Mucosa of descending colon (tissue), 3 donors: ENCODE measurements around the gene UPK1A. TPM values are rescaled to one million over a fixed set of nuclear protein-coding genes. Genes with fewer than 3 reads are reported as not detected.

ENCODE experiments used
- ATAC-seq: fragments of 200-7000 bp; cut with Tn5 transposase; one replicate; pipeline ENCODE4 v1.9.1; 2020; ENCODE audit warnings: mild to moderate bottlenecking, moderate library complexity
- DNase-seq, 3 donors: peaks; one replicate each; pipeline ENCODE4 v3.0.0-alpha.2; 2020
- H3K36me3 ChIP-seq: fragments of 200-600 bp; one replicate; pipeline ENCODE4 v1.8.0; 2021; ENCODE audit warnings: low read depth, mild to moderate bottlenecking
- H3K4me1 ChIP-seq: fragments of 200-600 bp; one replicate; pipeline ENCODE4 v1.8.0; 2021; ENCODE audit warnings: low read depth, mild to moderate bottlenecking
- H3K4me3 ChIP-seq: fragments of 200-600 bp; one replicate; pipeline ENCODE4 v1.8.0; 2021; ENCODE audit warnings: mild to moderate bottlenecking
- H3K9me3 ChIP-seq: fragments of 200-600 bp; one replicate; pipeline ENCODE4 v1.8.0; 2021; ENCODE audit warnings: mild to moderate bottlenecking
- CTCF ChIP-seq: fragments of 200-600 bp; IDR thresholded peaks from one replicate; pipeline ENCODE4 v1.8.0; 2022; ENCODE audit warnings: antibody characterized with exemption, mild to moderate bottlenecking
- intact Hi-C, 2 donors: fragments of 100-400 bp; cut with DNase I in 1 of 2; cut with micrococcal nuclease in 1 of 2; formaldehyde crosslinking; loops; one replicate each; pipeline versions ENCODE4 v1.11.0 to v1.11.1; 2022; cut with DNase I, micrococcal nuclease
- total RNA-seq, 3 donors: library from RNA; stranded (reverse); fragmentation: NEBNext Ultra II Directional in 2 of 3; extraction: Animal tissue kit (Norgen Biotek cat#: 25700) in 2 of 3; gene quantifications; one replicate each; pipeline versions ENCODE4 v1.2.1 to v1.2.4, GENCODE V29; 2021 to 2023
- donor health status: DM: no; HTN: no; CAD: no; lungs with moderate emphysema.
- donor health status: DM: no; HTN: no; CAD: no.
- donor health status: DM: no; HTN: yes; CAD: no.

UPK1A gene
- total RNA-seq, 3 donors from 2014 or later: not detected

GRCh38 chr19:35714601-35715354 lies 48.5 kb downstream of the UPK1A start:
- intact Hi-C loops: no loop called here
- no peaks in the 10 kb centered on the region for H3K9me3 ChIP-seq
- no peak for ATAC-seq
- TF ChIP-seq CTCF: no peak
- H3K4me3 ChIP-seq: no peak overlapping the region
- peaks cover 21% of the 10 kb centered on the region for H3K4me1 ChIP-seq
- no peaks in the 10 kb centered on the region for H3K36me3 ChIP-seq
- no peak for DNase-seq

- Histone ChIP-seq H3K9me3 (no peaks in the 10 kb centered on the region), H3K36me3 (no peaks in the 10 kb centered on the region), H3K4me1 (peaks cover 21% of the 10 kb centered on the region), H3K4me3 (no peak overlapping the region)
- DNase-seq (no peak), ATAC-seq (no peak)
- intact Hi-C loops: no loop called here
- no peak for TF ChIP-seq CTCF
These were observed 49.1 kb downstream of the UPK1A start for GRCh38 chr19:35715355-35715809.

- no peaks in the 10 kb centered on the region for H3K9me3 ChIP-seq
- ATAC-seq (peak; percentile 37), DNase-seq (peak; percentile 56 to 82 (median 72))
- intact Hi-C loops: no loop called here
- H3K4me3 ChIP-seq: peak overlapping the region; percentile 85
- H3K36me3 ChIP-seq: no peaks in the 10 kb centered on the region
- H3K4me1 ChIP-seq: peaks cover 21% of the 10 kb centered on the region
- no peak for TF ChIP-seq CTCF
These were observed 49.9 kb downstream of the UPK1A start for GRCh38 chr19:35715981-35716800.

- peak; percentile 89 for ATAC-seq
- peak overlapping the region; percentile 85 for H3K4me3 ChIP-seq
- intact Hi-C loops: no loop called here
- DNase-seq: peak; percentile 93 to 98 (median 95)
- H3K4me1 ChIP-seq: peaks cover 21% of the 10 kb centered on the region
- H3K9me3 ChIP-seq: no peaks in the 10 kb centered on the region
- peak; percentile 71 for TF ChIP-seq CTCF
- no peaks in the 10 kb centered on the region for H3K36me3 ChIP-seq
These were observed 50.7 kb downstream of the UPK1A start for GRCh38 chr19:35716801-35717664.

- Histone ChIP-seq H3K36me3 (peaks cover 2% of the 10 kb centered on the region), H3K4me1 (peaks cover 21% of the 10 kb centered on the region), H3K9me3 (no peaks in the 10 kb centered on the region), H3K4me3 (peak within 1 kb of the TSS; percentile 85)
- peak in 1 of 3 donors; percentile 96 for DNase-seq
- intact Hi-C loops: no loop called here
- peak; percentile 74 for ATAC-seq
- TF ChIP-seq CTCF: no peak
These were observed 51.5 kb downstream of the UPK1A start, which contains the start of gene KMT2B for GRCh38 chr19:35717665-35718344. Gene KMT2B (plus strand): TSS chr19:35718003. CDS start chr19:35718019, 16 bp downstream.
